ENCODE results near the gene CYP2B6. TPM values are rescaled to one million over a fixed set of nuclear protein-coding genes. Genes with fewer than 3 reads are reported as not detected.
A peak's percentile ranks its signal among the peaks of the same experiment; 100 is the strongest.
"Not testable (repeated sequence)": the region's sequence is repeated elsewhere in the genome, so short reads cannot be mapped to it uniquely, and the experiment has no call there.

CYP2B6 gene
- total RNA-seq, 4 donors from 2014 or later, result not detected

DNA sequence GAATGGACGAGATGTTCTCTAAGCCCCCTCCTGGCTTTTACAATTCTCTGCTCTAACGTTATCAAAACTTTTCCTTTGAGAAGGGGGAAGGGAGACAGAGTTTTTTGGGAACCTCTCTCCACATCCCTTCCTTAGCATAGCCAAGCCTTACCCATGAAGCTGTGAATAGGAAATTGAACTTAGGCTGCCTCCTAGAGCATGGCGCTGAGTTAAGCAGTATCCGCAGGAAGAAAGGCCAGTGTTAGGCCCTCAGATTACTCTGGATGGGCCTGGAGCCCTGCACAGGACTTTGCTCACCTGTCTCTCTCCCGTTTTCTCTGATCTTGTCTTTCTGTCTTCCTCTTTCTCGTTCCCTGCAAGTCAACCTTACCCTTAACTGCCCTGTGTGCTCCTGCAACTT, 39.6 kb downstream of the CYP2B6 start:
- whole genome bisulfite sequencing, result 54% methylated on average over 6 of the region's 6 CpGs
- no peak for DNase-seq (ENCODE audit: extremely low spot score)
- Histone ChIP-seq H3K27me3 (peaks cover 0 to 19% (median 4%) of the 10 kb centered on the region in 4 donors), H3K4me3 (no peak overlapping the region), H3K27ac (replicated peaks in 1 of 4) (no peak overlapping the region), H3K4me1 (no peaks in the 10 kb centered on the region), H3K9me3 (no peaks in the 10 kb centered on the region), H3K36me3 (no peaks in the 10 kb centered on the region)
- intact Hi-C loops (cut with DNase I), result no loop called here
- TF ChIP-seq, protein P1, sequence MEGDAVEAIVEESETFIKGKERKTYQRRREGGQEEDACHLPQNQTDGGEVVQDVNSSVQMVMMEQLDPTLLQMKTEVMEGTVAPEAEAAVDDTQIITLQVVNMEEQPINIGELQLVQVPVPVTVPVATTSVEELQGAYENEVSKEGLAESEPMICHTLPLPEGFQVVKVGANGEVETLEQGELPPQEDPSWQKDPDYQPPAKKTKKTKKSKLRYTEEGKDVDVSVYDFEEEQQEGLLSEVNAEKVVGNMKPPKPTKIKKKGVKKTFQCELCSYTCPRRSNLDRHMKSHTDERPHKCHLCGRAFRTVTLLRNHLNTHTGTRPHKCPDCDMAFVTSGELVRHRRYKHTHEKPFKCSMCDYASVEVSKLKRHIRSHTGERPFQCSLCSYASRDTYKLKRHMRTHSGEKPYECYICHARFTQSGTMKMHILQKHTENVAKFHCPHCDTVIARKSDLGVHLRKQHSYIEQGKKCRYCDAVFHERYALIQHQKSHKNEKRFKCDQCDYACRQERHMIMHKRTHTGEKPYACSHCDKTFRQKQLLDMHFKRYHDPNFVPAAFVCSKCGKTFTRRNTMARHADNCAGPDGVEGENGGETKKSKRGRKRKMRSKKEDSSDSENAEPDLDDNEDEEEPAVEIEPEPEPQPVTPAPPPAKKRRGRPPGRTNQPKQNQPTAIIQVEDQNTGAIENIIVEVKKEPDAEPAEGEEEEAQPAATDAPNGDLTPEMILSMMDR (IDR thresholded peaks at IDR 0.05), result no peak
- TF ChIP-seq POLR2AphosphoS5 (IDR thresholded peaks at IDR 0.05), result no peak
- no peak for TF ChIP-seq EP300 (IDR thresholded peaks at IDR 0.05)
- TF ChIP-seq POLR2A (IDR thresholded peaks at IDR 0.05; ENCODE audit: low read depth), result no peak

DNA sequence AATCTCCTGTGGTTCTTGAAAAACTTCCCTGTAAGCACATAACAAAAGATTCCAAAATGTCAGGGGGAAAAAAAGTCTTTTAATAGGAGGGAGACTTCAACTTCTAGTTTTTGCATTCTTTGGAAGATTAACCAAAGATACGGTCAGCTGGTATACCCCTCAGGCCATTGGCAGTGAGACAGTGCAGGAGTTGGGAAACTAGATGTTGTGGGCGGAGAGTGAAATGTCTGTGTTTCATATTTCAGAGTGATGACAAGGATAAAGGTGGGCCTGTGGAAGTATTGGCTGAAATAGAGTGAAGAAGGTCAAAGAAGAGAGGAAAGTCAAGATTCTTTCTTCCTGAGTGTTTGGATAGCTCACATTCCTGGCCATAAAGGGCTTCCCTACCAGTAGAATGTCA, 40.8 kb downstream of the CYP2B6 start:
- no peak overlapping the region for H3K27ac ChIP-seq (replicated peaks in 1 of 4)
- H3K36me3 ChIP-seq, result no peaks in the 10 kb centered on the region
- H3K27me3 ChIP-seq, result peaks cover 0 to 6% (median 0%) of the 10 kb centered on the region in 4 donors
- no peaks in the 10 kb centered on the region for H3K4me1 ChIP-seq
- H3K9me3 ChIP-seq, result no peaks in the 10 kb centered on the region
- no peak overlapping the region for H3K4me3 ChIP-seq
- intact Hi-C loops (cut with DNase I), result no loop called here
- peak; percentile 64 for DNase-seq (ENCODE audit: extremely low spot score)
- WGBS, result 40% methylated on average over 2 of the region's 2 CpGs
- no peak for TF ChIP-seq POLR2AphosphoS5 (IDR thresholded peaks at IDR 0.05)
- no peak for TF ChIP-seq POLR2A (IDR thresholded peaks at IDR 0.05; ENCODE audit: low read depth)
- TF ChIP-seq EP300 (IDR thresholded peaks at IDR 0.05), result no peak
- TF ChIP-seq, protein P1 (IDR thresholded peaks at IDR 0.05), result no peak

DNA sequence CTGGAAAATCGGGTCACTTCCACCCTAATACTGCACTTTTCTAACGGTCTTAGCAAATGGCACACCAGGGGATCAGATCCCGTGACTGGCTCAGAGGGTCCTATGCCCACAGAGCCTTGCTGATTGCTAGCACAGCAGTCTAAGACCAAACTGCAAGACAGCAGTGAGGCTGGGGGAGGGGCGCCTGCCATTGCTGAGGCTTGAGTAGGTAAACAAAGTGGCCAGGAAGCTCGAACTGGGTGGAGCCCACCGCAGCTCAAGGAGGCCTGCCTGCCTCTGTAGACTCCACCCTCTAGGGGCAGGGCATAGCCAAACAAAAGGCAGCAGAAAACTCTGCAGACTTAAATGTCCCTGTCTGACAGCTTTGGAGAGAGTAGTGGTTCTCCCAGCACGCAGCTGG, 42.2 kb downstream of the CYP2B6 start:
- H3K9me3 ChIP-seq; H3K4me1 ChIP-seq; H3K4me3 ChIP-seq; H3K27ac ChIP-seq (replicated peaks in 1 of 4); DNase-seq (ENCODE audit: extremely low spot score); intact Hi-C loops (cut with DNase I); H3K36me3 ChIP-seq; H3K27me3 ChIP-seq: not testable (repeated sequence)
- WGBS, result 61% methylated on average over 7 of the region's 7 CpGs

DNA sequence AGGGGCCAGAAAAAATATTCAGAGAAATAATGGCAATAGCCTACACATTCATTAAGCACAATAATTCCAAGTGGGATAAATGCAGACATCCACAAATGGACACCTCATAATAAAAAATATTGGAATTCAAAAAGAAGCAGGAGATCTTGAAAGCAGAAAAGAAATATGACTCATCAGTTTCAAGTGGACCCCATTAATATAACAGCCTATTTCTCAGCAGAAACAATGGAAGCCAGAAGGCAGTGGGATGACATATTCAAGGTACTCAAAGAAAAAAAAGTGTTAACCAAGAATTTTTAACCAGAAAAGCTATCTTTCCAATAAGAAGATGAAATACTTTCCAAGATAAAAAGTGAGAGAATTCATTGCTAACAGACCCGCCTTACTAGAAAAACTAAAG, 48.7 kb downstream of the CYP2B6 start:
- intact Hi-C loops (cut with DNase I), result no loop called here
- Histone ChIP-seq H3K27me3 (no peaks in the 10 kb centered on the region), H3K4me3 (no peak overlapping the region), H3K36me3 (no peaks in the 10 kb centered on the region), H3K27ac (replicated peaks in 1 of 4) (no peak overlapping the region), H3K9me3 (no peaks in the 10 kb centered on the region), H3K4me1 (no peaks in the 10 kb centered on the region)
- no peak for TF ChIP-seq POLR2A (IDR thresholded peaks at IDR 0.05; ENCODE audit: low read depth)
- TF ChIP-seq POLR2AphosphoS5 (IDR thresholded peaks at IDR 0.05), result no peak
- no peak for TF ChIP-seq EP300 (IDR thresholded peaks at IDR 0.05)
- TF ChIP-seq, protein P1 (IDR thresholded peaks at IDR 0.05), result no peak
- 83% methylated on average over 1 of the region's 1 CpG for WGBS
- DNase-seq (ENCODE audit: extremely low spot score), result no peak

DNA sequence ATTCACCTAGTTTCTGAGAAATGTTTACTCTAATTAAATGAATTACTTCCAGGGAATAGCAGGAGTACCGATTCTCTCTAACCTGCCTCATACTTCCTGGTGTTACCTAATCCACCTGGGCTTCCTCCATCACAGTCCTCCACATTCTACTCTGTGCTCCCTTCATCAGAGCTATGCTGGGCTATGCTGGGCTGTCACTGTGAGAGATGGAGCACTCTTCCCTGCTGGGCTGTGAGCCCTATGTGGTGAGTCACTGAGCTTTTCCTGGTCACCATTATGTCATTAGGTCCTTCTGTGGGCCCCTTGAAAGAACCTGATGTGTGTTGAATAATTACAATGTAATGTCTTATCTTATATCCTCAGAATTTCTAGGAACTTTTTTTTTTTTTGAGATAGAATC, 54.0 kb downstream of the CYP2B6 start:
- DNase-seq (ENCODE audit: extremely low spot score); H3K9me3 ChIP-seq; intact Hi-C loops (cut with DNase I); H3K4me1 ChIP-seq; H3K4me3 ChIP-seq; H3K36me3 ChIP-seq; H3K27ac ChIP-seq (replicated peaks in 1 of 4): not testable (repeated sequence)
- WGBS, result 60% methylated on average over 1 of the region's 1 CpG
- H3K27me3 ChIP-seq, result peaks cover 0 to 21% (median 0%) of the 10 kb centered on the region in 4 donors

DNA sequence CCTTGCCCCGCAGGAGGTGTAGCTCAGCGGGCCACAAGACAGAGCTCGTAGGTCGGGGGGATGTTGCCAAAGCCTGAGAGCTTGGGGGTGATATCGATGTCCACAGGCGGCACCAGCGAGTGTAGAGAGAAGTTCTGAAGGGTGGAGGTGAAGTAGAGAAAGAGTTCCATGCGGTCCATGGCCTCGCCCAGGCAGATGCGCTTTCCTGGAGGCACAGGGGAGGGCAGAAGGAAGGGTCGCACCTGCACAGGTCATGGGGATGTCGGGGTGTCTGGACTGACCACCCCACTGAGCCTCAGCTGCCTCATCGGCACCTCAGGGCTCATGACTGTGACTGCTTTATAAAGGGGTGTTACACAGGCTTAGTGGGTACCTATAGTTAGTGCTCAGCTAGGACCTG, 59.3 kb downstream of the CYP2B6 start:
- peaks cover 0 to 63% (median 0%) of the 10 kb centered on the region in 4 donors for H3K27me3 ChIP-seq
- intact Hi-C loops (cut with DNase I), result no loop called here
- WGBS, result 80% methylated on average over 13 of the region's 13 CpGs
- H3K9me3 ChIP-seq, result no peaks in the 10 kb centered on the region
- TF ChIP-seq POLR2A (IDR thresholded peaks at IDR 0.05; ENCODE audit: low read depth), result no peak
- TF ChIP-seq POLR2AphosphoS5 (IDR thresholded peaks at IDR 0.05), result no peak
- TF ChIP-seq, protein P1 (IDR thresholded peaks at IDR 0.05), result no peak
- no peak for TF ChIP-seq EP300 (IDR thresholded peaks at IDR 0.05)
- DNase-seq (ENCODE audit: extremely low spot score), result peak; percentile 82
- no peak overlapping the region for H3K27ac ChIP-seq (replicated peaks in 1 of 4)
- H3K4me1 ChIP-seq, result no peaks in the 10 kb centered on the region
- H3K4me3 ChIP-seq, result no peak overlapping the region
- no peaks in the 10 kb centered on the region for H3K36me3 ChIP-seq

DNA sequence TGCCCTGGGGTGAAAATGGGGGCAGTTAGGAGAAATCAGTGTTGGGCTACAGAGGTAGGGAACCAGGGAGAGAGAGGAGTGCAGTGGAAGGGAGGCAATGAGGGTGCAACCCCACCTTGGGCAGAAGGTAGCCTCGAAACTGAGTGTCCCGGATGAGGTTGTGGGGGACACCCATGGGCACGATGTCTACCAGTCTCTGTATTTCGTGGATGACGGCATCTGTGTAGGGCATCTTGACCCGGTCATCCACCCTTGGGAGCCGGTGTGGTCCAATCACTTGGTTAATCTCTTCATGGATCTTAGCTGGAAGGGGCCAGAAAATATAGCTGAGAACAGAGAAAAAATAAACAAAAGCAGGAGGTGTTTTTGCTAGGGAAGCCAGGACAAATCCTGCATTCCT, 61.1 kb downstream of the CYP2B6 start:
- WGBS, result 46% methylated on average over 7 of the region's 7 CpGs
- H3K4me3 ChIP-seq; H3K36me3 ChIP-seq; intact Hi-C loops (cut with DNase I); H3K9me3 ChIP-seq; H3K4me1 ChIP-seq; H3K27ac ChIP-seq (replicated peaks in 1 of 4): not testable (repeated sequence)
- peak; percentile 39 for DNase-seq (ENCODE audit: extremely low spot score)
- peaks cover 0 to 73% (median 0%) of the 10 kb centered on the region in 4 donors for H3K27me3 ChIP-seq

DNA sequence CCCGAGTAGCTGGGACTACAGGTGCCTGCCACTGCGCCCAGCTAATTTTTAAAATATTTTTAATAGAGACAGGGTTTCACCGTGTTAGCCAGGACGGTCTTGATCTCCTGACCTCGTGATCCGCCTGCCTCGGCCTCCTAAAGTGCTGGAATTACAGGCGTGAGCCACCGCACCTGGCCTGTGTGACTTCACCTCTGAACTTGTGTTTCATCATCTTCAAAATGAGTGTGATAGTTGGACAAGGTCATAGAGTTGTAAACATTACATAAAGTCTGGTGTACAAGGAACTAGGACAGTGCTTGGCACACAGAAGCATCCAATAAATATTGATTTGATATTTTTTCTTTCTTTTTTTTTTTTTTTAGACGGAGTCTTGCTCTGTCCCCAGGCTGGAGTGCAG, 62.2 kb downstream of the CYP2B6 start:
- H3K27me3 ChIP-seq, result peaks cover 0 to 78% (median 0%) of the 10 kb centered on the region in 4 donors
- 72% methylated on average over 10 of the region's 10 CpGs for WGBS
- H3K4me1 ChIP-seq; H3K27ac ChIP-seq (replicated peaks in 1 of 4); H3K9me3 ChIP-seq; H3K4me3 ChIP-seq; H3K36me3 ChIP-seq; intact Hi-C loops (cut with DNase I); DNase-seq (ENCODE audit: extremely low spot score): not testable (repeated sequence)
